Prostate gland (tissue), 2 donors: ENCODE data around the gene FBXL17. TPM values are rescaled to one million over a fixed set of nuclear protein-coding genes. Genes with fewer than 3 reads are reported as not detected.

Source experiments
- DNase-seq: peaks from one replicate; pipeline ENCODE4 v3.0.0-alpha.2; 2019; ENCODE audit warnings: low spot score
- H3K27ac ChIP-seq, 2 donors: fragments of 200-600 bp; sonication (generic); 2 replicates each; pipeline ENCODE4 v1.5.1; 2017 to 2019
- H3K27me3 ChIP-seq: fragments of 200-600 bp; sonication (generic); replicated peaks from 2 replicates; pipeline ENCODE4 v1.5.1; 2019; ENCODE audit not compliant: insufficient read depth
- H3K36me3 ChIP-seq, 2 donors: fragments of 200-600 bp; sonication (generic); 1 replicate in 1 of 2; 2 replicates in 1 of 2; pipeline versions ENCODE4 v1.5.1 to v1.8.1; 2017 to 2019
- H3K4me1 ChIP-seq: fragments of 200-600 bp; sonication (generic); replicated peaks from 2 replicates; pipeline ENCODE4 v1.5.1; 2019
- H3K4me3 ChIP-seq, 2 donors: fragments of 200-600 bp; sonication (generic); 2 replicates each; pipeline ENCODE4 v1.5.1; 2017 to 2019
- H3K9me3 ChIP-seq: fragments of 200-600 bp; sonication (generic); 2 replicates; pipeline ENCODE4 v1.5.1; 2017
- POLR2A ChIP-seq: fragments of 450-650 bp; IDR thresholded peaks from one replicate; pipeline ENCODE4 v1.6.1; 2016; ENCODE audit warnings: antibody characterized with exemption, mild to moderate bottlenecking
- POLR2AphosphoS5 ChIP-seq: sonication (generic); formaldehyde crosslinking; IDR thresholded peaks from one replicate; pipeline ENCODE4 v1.6.1; 2017; ENCODE audit warnings: antibody characterized with exemption
- WGBS: methylation state at CpG from one replicate; pipeline ENCODE4 v1.1.5; 2018; 5-methylcytosine and 5-hydroxymethylcytosine counted together
- intact Hi-C: fragments of 100-400 bp; cut with DNase I; formaldehyde crosslinking; loops from one replicate; pipeline ENCODE4 v1.14.2; 2022
- total RNA-seq, 2 donors: library from RNA; depleted of rRNA; stranded (reverse); fragments of >200 nt; gene quantifications; one replicate each; pipeline ENCODE4 v1.1.0, GENCODE V29; 2016
- TF ChIP-seq, protein P1 (sequence below), 4 experiments: fragments of 200-600 bp in 2 of 4; fragments of 450-650 bp in 2 of 4; sonication (generic) in 2 of 4; IDR thresholded peaks; 1 replicate in 3 of 4; 2 replicates in 1 of 4; pipeline ENCODE4 v1.5.1; 2016 to 2019; ENCODE audit warnings: antibody characterized with exemption in 4 of 4, mild to moderate bottlenecking in 2 of 4, moderate library complexity in 2 of 4

The FBXL17 gene
- total RNA-seq, 2 donors from 2014 or later, result 14.8 to 30.4 TPM

DNA sequence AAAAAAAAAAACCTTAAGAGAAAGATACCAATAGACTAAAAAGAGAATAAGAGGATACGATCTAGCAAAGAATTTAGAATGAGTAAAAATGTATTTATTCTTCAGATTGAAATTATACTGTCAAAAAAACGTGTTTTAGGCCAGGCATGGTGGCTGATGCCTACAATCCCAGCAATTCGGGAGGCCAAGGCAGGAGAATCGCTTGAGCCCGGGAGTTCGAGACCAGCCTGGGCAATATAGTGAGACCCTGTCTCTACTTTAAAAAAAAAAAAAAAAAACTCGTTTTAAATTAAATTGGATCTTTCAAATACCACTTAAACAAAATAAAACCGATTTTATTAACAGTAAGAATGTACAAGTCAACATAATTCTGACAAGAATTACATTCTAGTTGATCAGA is 41.8 kb downstream of the FBXL17 start:
- H3K4me3 ChIP-seq, result no peak overlapping the region
- WGBS, result 91% methylated on average over 8 of the region's 8 CpGs
- no peak overlapping the region for H3K27ac ChIP-seq
- no peaks in the 10 kb centered on the region for H3K36me3 ChIP-seq
- no peaks in the 10 kb centered on the region for H3K4me1 ChIP-seq
- H3K9me3 ChIP-seq, result no peaks in the 10 kb centered on the region
- DNase-seq, result no peak
- intact Hi-C loops, result no loop called here
- TF ChIP-seq POLR2AphosphoS5 (no peak), POLR2A (no peak)
- TF ChIP-seq, protein P1, sequence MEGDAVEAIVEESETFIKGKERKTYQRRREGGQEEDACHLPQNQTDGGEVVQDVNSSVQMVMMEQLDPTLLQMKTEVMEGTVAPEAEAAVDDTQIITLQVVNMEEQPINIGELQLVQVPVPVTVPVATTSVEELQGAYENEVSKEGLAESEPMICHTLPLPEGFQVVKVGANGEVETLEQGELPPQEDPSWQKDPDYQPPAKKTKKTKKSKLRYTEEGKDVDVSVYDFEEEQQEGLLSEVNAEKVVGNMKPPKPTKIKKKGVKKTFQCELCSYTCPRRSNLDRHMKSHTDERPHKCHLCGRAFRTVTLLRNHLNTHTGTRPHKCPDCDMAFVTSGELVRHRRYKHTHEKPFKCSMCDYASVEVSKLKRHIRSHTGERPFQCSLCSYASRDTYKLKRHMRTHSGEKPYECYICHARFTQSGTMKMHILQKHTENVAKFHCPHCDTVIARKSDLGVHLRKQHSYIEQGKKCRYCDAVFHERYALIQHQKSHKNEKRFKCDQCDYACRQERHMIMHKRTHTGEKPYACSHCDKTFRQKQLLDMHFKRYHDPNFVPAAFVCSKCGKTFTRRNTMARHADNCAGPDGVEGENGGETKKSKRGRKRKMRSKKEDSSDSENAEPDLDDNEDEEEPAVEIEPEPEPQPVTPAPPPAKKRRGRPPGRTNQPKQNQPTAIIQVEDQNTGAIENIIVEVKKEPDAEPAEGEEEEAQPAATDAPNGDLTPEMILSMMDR (IDR thresholded peaks at IDR 0.05), result no peak
- H3K27me3 ChIP-seq, result no peaks in the 10 kb centered on the region

DNA sequence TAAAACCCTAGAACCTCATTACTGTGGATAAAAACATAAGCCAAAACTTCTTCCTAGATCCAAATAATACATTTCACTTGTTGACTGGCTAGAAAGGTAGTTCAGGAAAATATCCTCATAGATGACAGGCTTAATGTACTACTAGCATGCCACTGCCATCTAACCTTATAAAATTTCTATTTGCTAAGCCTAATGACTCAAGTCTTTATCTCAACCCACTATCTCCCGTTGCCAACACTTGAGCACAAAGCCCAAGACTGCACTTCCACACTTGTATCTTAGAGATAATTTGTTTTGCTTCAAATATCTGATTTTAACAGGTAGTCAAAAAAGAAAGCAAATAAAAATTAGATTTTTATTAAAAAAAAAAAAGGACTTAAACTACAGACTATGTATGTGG is 42.7 kb downstream of the FBXL17 start:
- no peaks in the 10 kb centered on the region for H3K27me3 ChIP-seq
- DNase-seq, result no peak
- H3K27ac ChIP-seq, result no peak overlapping the region
- H3K4me3 ChIP-seq, result no peak overlapping the region
- H3K9me3 ChIP-seq, result no peaks in the 10 kb centered on the region
- H3K4me1 ChIP-seq, result no peaks in the 10 kb centered on the region
- WGBS, result 40% methylated on average over 1 of the region's 1 CpG
- no peaks in the 10 kb centered on the region for H3K36me3 ChIP-seq
- TF ChIP-seq POLR2AphosphoS5 (no peak), POLR2A (no peak)
- TF ChIP-seq, protein P1 (IDR thresholded peaks at IDR 0.05), result no peak
- intact Hi-C loops, result no loop called here

DNA sequence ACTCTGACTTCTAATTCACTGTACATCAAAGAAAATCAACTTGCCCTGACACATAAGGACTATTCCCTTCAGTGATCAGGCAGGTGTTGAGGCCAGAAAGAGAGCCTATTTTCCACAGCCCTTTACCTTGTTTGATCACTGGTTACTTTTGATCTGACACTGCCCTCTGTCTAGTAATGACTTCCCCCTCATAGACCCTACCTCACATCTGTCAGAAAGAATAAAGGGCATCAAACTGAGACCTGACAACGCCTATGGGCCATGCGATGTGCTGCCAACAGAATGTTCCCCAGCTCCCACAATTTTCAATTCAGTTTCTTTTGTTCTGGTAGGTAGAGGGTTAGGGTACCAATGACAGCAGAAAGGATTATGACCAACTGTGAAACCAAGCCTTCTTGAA is 47.7 kb downstream of the FBXL17 start:
- Histone ChIP-seq H3K9me3 (no peaks in the 10 kb centered on the region), H3K27me3 (no peaks in the 10 kb centered on the region), H3K36me3 (no peaks in the 10 kb centered on the region), H3K27ac (no peak overlapping the region), H3K4me1 (no peaks in the 10 kb centered on the region), H3K4me3 (no peak overlapping the region)
- TF ChIP-seq POLR2A, result no peak
- TF ChIP-seq, protein P1 (IDR thresholded peaks at IDR 0.05), result no peak
- no peak for TF ChIP-seq POLR2AphosphoS5
- intact Hi-C loops, result no loop called here
- 96% methylated on average over 2 of the region's 2 CpGs for WGBS
- no peak for DNase-seq

DNA sequence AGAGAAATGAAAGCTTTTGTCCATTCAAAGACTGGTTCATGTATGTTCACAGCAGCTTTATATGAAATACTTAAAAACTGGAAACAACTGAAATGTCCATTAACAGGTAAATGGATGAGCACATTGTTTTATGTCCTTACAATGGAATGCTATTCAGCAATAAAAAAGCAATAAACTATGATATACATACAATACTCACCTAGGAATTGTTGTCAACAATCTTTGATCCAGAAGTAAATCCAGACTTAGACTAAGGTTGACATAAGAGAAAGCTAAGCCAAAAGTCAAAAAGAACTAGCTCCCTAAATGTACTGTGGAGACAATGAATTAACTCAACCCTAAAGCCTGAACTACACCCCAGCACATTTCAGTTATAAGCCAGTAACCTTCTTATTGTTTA is 54.9 kb downstream of the FBXL17 start:
- Histone ChIP-seq H3K36me3 (no peaks in the 10 kb centered on the region), H3K4me1 (no peaks in the 10 kb centered on the region), H3K9me3 (no peaks in the 10 kb centered on the region), H3K27ac (no peak overlapping the region), H3K27me3 (no peaks in the 10 kb centered on the region), H3K4me3 (no peak overlapping the region)
- no peak for DNase-seq
- intact Hi-C loops, result no loop called here
- TF ChIP-seq POLR2AphosphoS5 (no peak), POLR2A (no peak)
- TF ChIP-seq, protein P1 (IDR thresholded peaks at IDR 0.05), result no peak

DNA sequence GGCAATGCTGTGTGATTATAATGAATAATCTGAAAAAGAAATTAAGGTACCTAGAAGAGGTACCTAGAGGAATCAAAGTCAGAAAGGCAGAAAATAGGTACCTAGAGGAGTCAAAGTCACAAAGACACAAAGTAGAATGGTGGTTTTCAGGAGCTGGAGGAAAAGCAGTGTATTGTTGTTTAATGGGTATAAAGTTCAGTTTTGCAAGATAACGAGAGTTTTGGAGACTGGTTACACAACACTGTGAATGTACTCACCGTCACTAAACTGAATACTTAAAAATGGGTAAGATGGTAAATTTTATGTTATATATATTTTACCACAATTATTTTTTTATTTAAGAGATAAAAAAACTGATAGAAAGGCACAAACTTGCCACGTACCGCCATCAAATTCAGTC is 57.0 kb downstream of the FBXL17 start:
- intact Hi-C loops, result no loop called here
- Histone ChIP-seq H3K4me1 (no peaks in the 10 kb centered on the region), H3K4me3 (no peak overlapping the region), H3K27me3 (no peaks in the 10 kb centered on the region), H3K36me3 (no peaks in the 10 kb centered on the region), H3K27ac (no peak overlapping the region), H3K9me3 (no peaks in the 10 kb centered on the region)
- no peak for DNase-seq
- TF ChIP-seq POLR2AphosphoS5 (no peak), POLR2A (no peak)
- TF ChIP-seq, protein P1 (IDR thresholded peaks at IDR 0.05), result no peak
- WGBS, result 96% methylated on average over 4 of the region's 4 CpGs
